ENCODE results near the gene EWSR1.

Gene EWSR1

DNA sequence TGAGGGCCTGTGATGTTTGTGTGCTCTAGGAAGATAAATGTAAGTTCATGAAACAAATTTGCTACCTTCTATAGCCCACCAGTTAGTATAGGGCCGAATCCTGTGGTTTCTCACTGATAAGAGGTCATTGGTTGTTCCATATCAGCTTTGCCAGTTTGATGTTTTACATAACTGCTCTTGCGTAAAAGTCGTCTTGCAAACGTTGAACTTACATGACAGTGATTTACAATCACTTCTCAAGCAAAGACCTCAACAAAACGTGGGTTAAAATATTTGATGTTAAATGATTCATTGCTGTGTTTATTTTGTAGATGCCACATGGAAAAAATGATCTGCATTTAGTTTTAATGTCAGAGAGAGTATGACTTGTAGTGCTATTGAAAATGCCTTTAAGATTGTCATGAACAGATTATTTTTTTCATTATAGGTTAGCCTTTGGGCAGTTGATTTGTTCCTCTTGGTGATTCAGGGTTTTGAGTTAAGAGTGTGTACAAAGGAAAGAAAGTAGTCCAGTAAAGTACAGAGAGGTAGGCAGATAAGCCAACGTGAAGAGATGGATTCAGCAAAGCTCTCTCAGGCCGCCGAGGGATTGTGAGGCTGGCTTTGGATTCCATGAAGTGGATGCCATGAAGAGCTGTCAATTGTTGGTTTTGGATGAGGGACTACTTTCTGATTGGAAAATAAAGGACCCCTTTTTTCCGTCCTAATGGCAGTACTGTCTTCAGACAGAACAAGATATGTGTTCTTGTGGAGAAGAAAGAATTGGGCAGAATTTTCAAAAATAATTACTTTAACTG, 2.6 kb downstream of the EWSR1 start:
- DNase-seq = no peak

DNA sequence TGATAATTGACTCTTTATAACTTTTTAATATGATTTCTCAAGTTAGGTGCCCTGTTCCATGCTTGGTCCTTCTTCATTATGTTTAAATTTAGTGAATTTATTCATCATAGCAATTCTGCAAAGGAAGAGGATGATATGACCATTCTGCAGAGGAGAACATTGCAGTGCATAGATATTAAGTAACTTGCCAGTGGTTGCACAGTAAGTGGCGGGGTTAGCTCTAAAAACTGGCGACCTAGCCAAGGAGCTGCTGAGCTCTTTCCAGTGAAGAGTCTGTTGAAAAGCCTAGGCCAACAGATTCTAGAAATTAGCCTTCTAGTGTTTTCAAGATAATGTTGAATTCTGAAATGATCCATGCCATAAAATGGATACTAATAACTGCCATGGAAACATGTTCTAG, 4.6 kb downstream of the EWSR1 start:
- DNase-seq = no peak

DNA sequence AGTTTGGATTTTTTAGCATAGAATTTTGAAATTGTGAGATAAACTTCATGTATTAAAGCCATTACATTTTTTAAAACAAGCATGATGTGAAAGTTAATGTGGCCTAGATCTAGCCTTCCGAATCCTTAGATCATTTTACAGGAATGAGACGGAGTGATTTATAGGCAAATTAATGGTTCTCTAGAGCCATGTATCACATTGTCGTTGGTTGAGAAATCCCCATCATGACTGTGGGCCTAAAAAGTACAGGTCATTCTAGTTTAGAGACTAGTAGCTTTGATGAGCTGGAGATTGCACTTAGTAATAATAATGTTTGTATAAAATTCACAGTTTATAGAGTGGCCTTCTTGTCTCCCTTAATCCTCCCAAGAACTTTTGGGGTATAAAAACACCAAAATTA, 7.1 kb downstream of the EWSR1 start:
- DNase-seq = no peak

DNA sequence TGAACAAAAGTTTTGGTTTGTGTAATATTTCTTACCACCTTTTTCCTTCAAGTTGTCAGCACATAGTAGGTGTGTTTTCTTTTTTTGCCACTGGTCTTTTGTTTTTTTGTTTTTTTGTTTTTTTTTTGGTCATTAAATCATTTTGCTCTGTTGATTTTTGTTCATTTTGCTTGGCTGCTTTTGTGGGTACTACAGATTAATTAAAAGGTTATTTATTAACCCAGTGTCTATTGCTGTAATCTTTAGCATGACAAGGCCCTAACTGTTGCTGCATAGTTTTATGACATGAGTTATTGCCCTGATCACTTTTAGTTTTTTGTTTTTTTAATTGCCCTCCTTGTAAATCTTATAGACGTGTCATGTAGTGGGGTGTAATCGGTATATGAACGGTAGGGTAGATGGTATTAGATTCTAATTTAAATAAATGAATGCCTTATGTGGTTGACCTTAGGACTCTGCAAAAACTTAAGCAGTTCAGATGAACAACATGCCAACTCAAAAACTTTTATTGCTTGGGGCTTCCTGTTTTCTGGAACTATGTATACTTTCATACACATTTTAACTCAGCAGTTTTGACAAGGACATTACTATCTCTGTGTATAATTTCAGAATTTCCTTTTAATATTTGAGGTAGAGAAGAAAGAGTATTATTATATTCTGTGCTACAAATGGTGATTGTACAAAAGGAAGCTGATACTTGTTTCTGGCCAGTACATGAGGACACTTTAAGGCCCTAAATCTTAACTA, 7.9 kb downstream of the EWSR1 start:
- DNase-seq = no peak

DNA sequence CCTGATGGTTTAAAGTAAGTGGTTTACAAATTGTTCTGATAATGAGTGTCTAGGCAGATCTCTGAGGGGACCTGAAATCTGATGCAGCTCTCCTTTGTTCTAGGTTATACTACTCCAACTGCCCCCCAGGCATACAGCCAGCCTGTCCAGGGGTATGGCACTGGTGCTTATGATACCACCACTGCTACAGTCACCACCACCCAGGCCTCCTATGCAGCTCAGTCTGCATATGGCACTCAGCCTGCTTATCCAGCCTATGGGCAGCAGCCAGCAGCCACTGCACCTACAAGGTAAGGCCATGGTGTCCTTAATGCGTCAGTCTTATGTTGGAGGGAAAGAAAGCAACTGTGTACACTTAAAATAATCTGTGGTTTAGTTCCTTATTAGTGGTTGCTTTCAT, 9.9 kb downstream of the EWSR1 start:
- no peak for DNase-seq

DNA sequence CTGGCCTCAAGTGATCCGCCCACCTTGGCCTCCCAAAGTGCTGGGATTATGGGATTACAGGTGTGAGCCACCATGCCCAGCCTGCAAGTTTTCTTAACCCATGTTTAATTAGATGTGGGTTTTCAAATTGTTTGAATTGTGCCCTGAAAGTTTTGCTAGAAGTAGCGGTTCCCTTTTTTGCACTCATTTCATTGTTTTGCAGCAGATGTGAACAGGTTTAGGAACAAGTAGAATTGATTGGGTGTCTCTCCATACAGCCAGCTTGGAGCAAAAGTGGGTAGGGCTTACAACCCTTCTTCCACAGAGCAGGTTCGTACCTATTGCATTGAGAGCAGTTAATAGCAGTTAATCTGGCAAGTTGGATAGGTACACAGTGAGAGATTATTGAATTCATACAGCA, 16.1 kb downstream of the EWSR1 start:
- DNase-seq = no peak

DNA sequence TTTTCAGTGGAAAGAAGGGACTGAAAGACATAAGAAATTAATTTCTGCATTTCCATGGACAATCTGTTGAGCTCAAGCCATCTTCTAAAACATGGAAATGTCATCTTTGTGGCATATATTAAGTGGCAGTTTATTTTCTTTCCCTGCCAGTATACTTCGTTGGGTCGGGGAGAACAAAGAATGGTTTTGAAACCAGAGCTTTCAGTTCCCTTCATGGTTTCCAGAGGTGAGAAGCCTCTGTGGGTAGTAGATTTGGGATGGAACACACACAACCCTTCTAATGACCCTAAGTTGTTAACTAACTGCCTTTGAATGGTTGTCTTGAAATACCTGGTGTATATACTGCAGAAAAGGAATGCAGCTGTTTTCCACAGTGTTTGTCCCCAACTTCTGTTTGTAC, 20.8 kb downstream of the EWSR1 start:
- DNase-seq = no peak

DNA sequence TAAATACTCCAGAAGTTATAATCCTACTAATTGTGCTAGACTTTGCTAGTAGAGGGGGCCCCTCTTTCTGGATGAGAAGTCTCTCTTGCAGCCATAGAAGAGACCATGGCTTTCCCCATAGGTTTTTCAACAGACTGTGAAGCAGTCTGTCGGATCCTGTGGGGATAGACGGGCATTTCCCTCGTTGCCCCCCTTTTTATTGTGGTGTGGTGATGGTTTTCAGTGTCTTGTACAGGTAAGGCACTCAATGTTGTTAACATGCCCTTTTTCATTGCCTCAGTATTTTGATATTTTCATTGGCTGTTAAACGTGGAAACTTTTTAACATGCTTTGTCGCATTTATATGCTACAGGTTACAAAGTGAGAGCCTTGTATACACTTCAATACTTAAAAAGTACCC, 22.0 kb downstream of the EWSR1 start:
- DNase-seq = no peak

DNA sequence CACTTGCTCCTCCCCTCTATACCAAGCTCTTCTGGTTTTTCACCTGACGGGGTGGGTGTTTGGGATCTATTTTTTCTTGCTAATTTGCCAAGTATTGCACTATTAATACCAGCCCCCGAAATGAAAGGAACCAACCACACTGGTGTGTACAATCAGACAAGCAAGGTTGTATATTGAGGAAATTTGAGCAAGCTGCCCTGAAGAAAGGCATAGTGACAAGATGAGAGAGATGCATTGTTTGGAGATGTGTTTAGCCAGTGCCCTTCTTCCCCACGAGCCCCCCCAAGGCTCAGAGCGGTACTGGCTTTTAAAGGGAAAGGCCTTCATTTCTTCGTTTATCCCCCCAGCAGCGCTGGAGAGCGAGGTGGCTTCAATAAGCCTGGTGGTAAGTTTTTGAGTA, 23.1 kb downstream of the EWSR1 start:
- DNase-seq = no peak

DNA sequence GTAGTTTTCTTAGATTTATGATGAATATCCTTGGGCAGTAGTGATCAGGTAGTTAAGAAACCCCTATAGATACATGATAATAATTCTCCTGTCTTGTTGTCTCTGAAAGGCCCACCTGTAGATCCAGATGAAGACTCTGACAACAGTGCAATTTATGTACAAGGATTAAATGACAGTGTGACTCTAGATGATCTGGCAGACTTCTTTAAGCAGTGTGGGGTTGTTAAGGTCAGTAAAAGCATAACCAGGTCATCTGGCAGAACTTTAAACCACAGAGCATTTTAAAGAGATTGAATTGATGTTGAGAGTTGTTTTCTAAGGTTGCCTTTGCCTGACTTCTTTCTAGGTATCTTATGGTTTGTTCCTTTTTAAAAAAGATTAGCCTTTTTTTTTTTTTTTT, 24.3 kb downstream of the EWSR1 start:
- no peak for DNase-seq

DNA sequence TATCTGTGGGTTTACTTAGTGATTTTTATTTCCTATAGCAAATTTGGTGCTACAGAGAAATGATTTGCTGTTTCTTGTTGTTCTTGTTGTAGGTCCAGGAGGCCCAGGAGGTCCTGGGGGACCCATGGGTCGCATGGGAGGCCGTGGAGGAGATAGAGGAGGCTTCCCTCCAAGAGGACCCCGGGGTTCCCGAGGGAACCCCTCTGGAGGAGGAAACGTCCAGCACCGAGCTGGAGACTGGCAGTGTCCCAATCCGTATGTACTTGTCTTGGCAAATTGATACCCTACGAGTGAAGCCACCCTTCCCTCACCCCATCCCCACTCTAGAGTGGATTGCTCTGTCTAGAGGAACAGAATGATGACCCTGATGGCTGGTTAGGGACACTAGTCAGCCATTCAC, 30.6 kb downstream of the EWSR1 start:
- no peak for DNase-seq

DNA sequence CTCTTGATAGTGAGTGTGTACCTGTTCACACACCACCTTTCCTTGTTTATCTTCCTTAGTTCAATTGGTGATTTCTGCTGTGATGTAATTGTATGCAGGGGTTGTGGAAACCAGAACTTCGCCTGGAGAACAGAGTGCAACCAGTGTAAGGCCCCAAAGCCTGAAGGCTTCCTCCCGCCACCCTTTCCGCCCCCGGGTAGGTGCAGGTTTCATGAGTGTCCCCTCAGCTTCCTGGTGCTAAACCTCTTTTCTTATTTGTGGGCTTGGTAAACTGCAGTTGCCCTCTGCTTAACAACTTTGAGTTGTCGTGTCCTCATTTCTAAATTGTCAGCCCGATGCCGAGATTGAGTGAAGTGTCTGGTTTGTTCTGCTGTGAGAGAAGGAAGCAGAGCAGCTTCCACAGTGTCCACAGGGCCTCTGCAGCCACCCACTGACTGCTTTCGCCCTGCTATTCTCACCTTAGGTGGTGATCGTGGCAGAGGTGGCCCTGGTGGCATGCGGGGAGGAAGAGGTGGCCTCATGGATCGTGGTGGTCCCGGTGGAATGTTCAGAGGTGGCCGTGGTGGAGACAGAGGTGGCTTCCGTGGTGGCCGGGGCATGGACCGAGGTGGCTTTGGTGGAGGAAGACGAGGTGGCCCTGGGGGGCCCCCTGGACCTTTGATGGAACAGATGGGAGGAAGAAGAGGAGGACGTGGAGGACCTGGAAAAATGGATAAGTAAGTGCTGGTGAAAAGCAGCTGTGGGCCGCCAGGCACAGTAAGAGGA, 31.2 kb downstream of the EWSR1 start:
- no peak for DNase-seq

DNA sequence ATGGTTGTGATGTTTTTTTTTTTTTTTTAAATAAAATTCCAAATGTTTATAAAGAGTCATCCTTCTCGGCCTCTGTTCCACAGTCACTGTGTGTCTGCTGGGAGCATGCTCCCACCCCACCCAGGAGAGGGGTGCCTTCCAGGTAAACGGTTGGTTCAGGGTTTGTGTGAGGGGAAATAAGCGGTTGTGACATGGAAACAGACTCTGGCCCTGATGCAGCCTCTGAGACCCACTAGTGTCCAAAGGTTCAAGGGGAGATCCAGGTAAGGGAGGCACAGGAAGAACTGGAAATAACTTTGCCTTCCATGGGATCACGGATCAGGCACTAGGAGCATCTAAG, 32.4 kb downstream of the EWSR1 start:
- DNase-seq = no peak

DNA sequence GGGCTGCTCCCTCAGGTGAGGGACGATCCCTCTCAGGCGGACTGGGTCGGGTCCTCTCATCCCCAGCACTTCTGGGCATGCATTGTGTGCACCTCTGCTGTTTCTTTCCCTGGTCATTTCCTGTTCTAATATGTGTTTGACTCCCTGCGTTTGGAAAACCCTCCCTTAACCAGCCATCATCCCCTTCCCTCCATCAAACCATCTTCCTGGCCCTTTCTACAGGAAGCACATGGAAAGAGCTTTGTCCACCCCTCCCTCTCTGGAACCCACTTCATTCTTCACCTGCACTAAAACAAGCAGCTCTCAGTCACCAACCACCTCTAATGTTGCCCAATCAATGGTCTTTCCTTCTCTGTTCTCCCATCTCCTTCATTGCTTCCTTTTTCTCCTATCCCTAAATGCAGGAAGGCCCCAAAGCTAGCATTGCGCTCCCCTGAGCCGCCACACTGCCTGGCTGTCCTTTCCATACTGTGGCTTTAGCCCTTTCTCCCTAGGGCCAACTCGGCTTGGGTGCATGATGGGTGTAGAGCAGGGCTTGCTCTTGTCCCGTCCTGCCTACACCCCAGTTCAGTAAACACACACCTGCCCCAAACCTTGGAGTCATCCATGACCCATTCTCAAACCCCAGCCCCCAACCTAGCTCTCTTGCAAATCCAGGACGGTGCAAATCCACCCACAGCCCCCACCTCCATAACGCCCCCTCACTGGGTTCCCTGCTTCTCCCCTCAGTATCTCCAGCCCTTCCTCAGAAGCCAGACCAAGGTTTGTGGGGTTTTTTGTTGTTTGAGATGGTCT, 32.9 kb downstream of the EWSR1 start:
- DNase-seq = no peak

DNA sequence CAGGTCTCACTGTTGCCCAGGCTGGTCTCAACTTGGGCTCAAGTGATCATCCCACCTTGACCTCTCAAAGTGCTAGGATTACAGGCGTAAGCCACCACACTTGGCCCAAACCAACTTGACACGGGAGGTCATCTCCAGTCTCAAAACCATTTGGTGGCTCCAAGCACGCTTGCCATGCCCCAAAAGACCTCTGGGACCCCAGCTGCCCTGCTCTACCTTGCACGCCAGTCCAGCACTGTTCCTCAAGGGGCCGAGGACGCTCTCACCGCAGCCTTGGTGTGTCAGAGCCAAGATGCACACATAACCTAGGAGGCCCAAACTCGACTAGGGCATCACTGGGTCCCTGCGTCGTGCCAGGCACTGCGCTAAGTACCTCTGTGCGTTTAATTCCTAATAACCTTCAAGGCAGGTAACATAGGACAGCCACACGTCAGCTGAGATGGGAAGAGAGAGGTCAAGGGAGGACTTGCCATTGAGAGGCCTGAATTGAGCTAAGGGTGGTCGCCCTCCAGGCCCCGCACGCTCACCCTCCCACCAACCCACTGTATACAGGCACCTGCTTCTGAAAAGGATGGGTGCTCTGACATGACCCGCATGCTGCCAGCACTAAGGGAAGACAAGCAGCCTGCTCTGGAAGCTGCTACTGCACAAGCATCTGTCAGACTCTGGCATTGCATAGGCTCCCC, 33.8 kb downstream of the EWSR1 start:
- DNase-seq = no peak

DNA sequence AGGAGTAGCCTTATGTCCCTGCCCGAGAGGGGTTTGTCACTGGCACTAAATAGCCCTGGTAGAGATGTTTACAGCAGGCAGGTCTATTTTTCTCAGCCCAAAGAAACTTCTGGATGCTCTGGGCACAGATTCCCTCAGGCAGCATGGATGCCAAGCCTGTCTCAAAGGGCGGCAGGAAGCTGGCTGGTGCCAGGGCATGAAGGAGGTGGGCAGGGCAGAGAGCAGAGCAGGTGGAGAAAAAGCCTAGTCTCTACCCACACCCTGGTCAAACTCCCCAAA, 34.3 kb downstream of the EWSR1 start:
- no peak for DNase-seq

DNA sequence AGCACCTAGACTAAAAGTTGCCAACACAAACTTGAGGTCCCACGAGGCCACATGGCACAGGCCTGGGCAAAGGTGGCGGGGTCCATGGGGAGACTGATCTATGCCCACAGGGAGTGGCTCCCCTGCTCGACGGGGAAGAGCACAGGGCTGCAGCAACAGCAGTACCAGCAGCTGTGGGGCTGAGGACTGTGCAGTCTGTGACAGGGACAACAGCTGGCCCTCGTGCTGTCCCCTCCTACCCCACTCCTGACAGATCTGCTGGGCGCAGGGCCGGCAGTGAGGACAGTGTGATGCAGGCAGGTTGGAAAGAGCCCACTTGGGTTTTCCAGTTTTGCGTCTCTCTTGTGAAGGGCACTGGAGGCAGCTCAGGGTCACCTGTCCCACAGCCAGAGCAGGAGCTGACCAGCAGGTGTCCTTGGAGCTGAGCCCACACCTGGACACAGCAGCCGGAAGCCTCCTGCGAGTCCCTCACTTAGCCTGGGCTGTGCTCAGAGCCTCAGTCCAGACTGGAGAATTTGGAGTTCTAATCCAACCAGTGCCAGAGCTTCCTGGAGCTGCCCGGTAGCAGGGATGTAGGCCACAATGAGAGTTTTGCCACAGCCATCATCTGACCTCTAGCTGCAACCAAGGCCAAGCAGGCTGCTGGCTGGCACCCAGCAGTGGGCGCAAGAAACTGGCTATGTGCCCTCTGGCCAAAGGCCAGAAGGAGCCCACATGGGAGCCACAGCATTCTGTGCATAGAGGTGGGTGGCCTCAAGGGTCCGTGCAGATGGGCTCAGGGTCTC, 34.8 kb downstream of the EWSR1 start:
- peak; percentile 49 for DNase-seq

DNA sequence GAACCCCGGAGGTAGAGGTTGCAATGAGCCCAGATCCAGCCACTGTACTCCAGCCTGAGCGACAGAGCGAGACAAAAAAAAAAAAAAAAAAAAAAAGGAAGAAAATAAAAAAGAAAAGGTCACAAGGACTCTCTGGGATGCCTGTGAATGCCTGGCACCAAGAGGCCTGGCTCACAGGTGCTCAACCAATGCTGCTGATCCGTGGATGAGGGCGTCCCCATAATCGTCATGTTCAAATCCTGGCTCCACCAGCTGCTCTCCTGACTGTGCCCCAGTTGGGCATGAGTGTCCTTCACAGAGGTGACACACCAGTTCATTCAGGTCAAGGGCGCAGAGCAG, 37.7 kb downstream of the EWSR1 start:
- no peak for DNase-seq

DNA sequence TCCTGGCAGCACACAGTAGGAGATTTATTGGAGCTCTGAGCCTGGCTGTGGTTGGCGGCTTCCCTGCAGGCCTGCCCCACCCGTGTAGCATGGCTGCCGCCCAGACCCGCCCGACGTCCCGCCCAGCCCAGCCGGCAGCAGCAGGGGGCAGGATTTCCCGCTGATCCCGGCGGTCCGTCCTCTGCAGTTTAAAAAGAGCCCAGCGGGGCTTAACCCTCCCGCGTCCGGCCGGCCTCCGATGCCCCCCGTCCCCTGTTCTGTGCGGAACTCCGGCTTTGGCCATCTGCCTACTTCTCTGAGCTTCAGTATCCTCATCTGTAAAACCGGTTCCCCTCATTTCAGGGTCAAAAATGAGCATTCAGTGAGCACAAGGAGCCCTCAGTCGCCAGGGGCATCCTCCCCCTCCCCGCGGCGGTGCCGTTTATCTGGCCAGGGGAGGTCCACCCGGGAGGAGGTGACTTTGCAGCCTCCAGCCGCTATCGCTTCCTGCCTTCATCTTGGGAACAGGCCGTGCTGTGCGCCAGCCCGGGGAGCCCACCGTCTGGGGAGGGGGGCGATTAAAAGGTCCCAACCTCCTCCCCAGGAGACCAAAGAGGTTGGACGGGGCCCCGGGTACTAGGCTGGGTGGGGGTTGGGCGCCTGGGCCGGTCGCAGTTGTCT, 38.2 kb downstream of the EWSR1 start, which contains the start of gene GAS2L1:
GAS2L1 (plus strand) TSS at position 476 of the 660 bp plus-strand sequence. CDS start 1,456 bp downstream, outside the sequence.
- DNase-seq = peak; percentile 93

DNA sequence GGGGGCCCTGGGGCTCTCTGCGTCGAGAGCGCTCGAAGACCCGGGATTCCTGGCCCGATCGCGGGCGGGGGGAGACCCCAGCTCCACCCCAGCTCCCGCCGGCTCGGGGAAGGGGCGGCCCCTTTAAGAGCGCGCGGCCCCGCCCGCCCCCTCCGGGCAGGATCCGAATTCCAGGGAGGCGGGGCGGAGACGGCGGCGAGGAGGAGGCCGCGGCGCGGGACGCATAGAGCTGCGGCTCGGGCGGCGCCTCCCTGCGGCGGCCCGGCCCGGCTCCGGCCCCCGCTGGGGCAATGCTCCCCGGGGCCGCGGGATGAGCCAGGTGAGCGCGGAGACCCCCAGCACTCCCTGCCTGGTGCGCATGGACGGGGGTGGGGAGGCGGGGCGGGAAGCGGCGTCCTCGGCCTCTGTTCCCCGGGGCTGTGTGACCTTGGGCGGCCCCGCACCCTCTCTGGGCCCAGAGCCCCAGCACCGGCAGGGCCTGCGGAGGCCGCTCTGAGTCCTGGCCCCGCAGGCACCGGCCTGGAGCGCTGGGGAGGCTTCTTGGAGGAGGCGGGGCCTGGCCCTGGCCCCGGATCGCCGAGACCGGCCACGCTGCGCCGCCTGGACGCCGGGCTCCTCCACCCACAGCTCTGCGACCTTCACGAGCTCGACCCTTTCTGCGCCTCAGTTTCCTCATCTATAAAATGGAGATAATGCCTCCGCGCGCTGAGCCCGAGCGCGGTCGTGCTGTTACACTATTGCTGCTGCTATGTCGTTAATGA, 38.9 kb downstream of the EWSR1 start:
- peak; percentile 89 for DNase-seq
